ENCODE data around the gene FIGLA. TPM values are rescaled to one million over a fixed set of nuclear protein-coding genes. Genes with fewer than 3 reads are reported as not detected.

FIGLA gene
- total RNA-seq, 1 experiment from 2014 or later = not detected

- CTCF ChIA-PET = interaction anchor here (2.2 kb wide), 1 partner anchor 153 kb away, joined by 6 read pairs; no protein-coding TSS in a partner anchor
- no TSS peak for BruUV-seq (replicated peaks)
- no peaks in the 10 kb centered on the region for H3K4me1 ChIP-seq (ENCODE audit: control insufficient read depth in 1 of 2, insufficient read depth in 2 of 2, low read length in 2 of 2)
- intact Hi-C loops (cut with micrococcal nuclease) = no loop called here
- no peak overlapping the region for H3K4me2 ChIP-seq (ENCODE audit: low read length)
- POLR2A ChIA-PET = no interaction called here
- H3K9ac ChIP-seq (ENCODE audit: low read length) = no peak overlapping the region
- H3K27ac ChIP-seq (ENCODE audit: low read depth, low read length) = no peak overlapping the region
- no peaks in the 10 kb centered on the region for H4K20me1 ChIP-seq (ENCODE audit: insufficient read depth)
- H3K27me3 ChIP-seq (ENCODE audit: insufficient read depth, low read length) = no peaks in the 10 kb centered on the region
- H2AFZ ChIP-seq (ENCODE audit: low read depth, low read length, poor library complexity, severe bottlenecking) = no peak overlapping the region
- H3K36me3 ChIP-seq (ENCODE audit: control insufficient read depth in 1 of 2, insufficient read depth in 2 of 2, low read length in 2 of 2) = no peaks in the 10 kb centered on the region
- no peak for ATAC-seq
- H3K9me3 ChIP-seq (ENCODE audit: control insufficient read depth in 1 of 2, insufficient read depth in 1 of 2, low read depth in 1 of 2, low read length in 2 of 2) = no peaks in the 10 kb centered on the region
- DNase-seq (ENCODE audit: low read depth, low spot score) = no peak
- RAD21 ChIA-PET (ENCODE audit: low non-redundant PET in 1 of 2, low total read pairs in 2 of 2, uncharacterized antibody in 2 of 2, unreplicated experiment in 2 of 2) = no interaction called here
- H3K79me2 ChIP-seq (ENCODE audit: insufficient read depth, low read length) = no peaks in the 10 kb centered on the region
- H3K4me3 ChIP-seq (replicated peaks in 1 of 2; ENCODE audit: low read depth in 1 of 2, low read length in 2 of 2) = no peak overlapping the region
- TF ChIP-seq YY1 (IDR thresholded peaks at IDR 0.05; ENCODE audit: extremely low read depth, insufficient replicate concordance, low read depth, low read length) = no peak
- TF ChIP-seq ZNF274 (IDR thresholded peaks at IDR 0.05; ENCODE audit: low read depth, low read length) = no peak
- no peak for TF ChIP-seq ZBTB33 (IDR thresholded peaks at IDR 0.05; ENCODE audit: extremely low read depth, insufficient replicate concordance, low read length)
- no peak for TF ChIP-seq TCF7L2 (IDR thresholded peaks at IDR 0.05; ENCODE audit: borderline replicate concordance, extremely low read depth, insufficient read depth, insufficient read length)
- TF ChIP-seq JUND (IDR thresholded peaks at IDR 0.05) = no peak
- no peak for TF ChIP-seq SIN3A (IDR thresholded peaks at IDR 0.05; ENCODE audit: low read depth)
- no peak for TF ChIP-seq EZH2 (IDR thresholded peaks at IDR 0.05)
- no peak for TF ChIP-seq ZFX (IDR thresholded peaks at IDR 0.05)
- no peak for TF ChIP-seq CEBPB (IDR thresholded peaks at IDR 0.05; ENCODE audit: low read depth)
- no peak for TF ChIP-seq EZH2phosphoT487 (IDR thresholded peaks at IDR 0.05; ENCODE audit: borderline replicate concordance)
- TF ChIP-seq EGR1 (IDR thresholded peaks at IDR 0.05; ENCODE audit: low read depth) = no peak
- H3K9me2 ChIP-seq (ENCODE audit: insufficient read depth) = no peaks in the 10 kb centered on the region
Observed at GRCh38 chr2:70795164-70795995, 4.9 kb upstream of the FIGLA start.
